Measurements from ENCODE around the gene GIGYF1. TPM values are rescaled to one million over a fixed set of nuclear protein-coding genes. Genes with fewer than 3 reads are reported as not detected.

GIGYF1 gene
- total and polyA plus RNA-seq, 2 of the 4 experiments (the other 2 are of a cell fraction): 3.0 to 10.7 TPM

DNA sequence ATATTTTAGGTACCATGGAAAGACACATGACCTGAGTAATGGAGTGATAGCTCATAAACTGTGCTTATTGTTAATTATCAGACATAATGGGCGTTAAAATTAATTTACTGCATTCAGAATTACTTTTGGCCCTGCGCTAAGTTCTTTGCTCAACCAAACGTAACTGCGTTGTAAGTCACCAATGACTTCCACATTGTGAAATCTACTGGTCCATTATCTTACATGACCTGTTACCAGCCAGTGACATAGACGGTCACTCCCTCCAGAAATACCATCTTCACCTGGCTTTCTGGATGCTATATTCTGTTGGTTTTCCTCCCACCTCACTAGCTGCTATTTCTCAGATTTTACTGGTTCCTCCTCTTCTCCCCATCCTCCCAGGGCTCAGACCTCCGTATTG lies 5.0 kb upstream of the GIGYF1 start:
- Histone ChIP-seq H3K4me1 (ENCODE audit: control insufficient read depth, insufficient read depth, low read length) (0 out of 2 replicates have a peak, but pooled peaks cover 1% of the 10 kb centered on the region), H4K8ac (ENCODE audit: low read depth in 2 of 2, low read length in 2 of 2) (no peak overlapping the region), H3K23ac (ENCODE audit: low read depth, low read length) (no peak overlapping the region; the same call in 1 of the 2 replicates), H3K27me3 (ENCODE audit: control insufficient read depth, insufficient read depth, low read length) (peaks cover 5% of the 10 kb centered on the region; the same call in 1 of the 2 replicates), H4K5ac (ENCODE audit: low read depth, low read length) (no peak overlapping the region), H2BK20ac (ENCODE audit: low read depth, low read length) (no peak overlapping the region), H3K27ac (ENCODE audit: insufficient read depth, low read length) (no peak overlapping the region), H2AK9ac (replicated peaks; ENCODE audit: low read depth, low read length, poor library complexity) (no peak overlapping the region), H3K14ac (replicated peaks; ENCODE audit: low read depth, low read length) (no peak overlapping the region), H3K9me1 (ENCODE audit: insufficient read depth, low read length) (no peaks in the 10 kb centered on the region), H3K9me3 (ENCODE audit: control insufficient read depth, insufficient read depth, low read length) (no peaks in the 10 kb centered on the region), H2AK5ac (ENCODE audit: low read depth, low read length) (no peak overlapping the region), H4K20me1 (ENCODE audit: insufficient read depth, low read length) (no peaks in the 10 kb centered on the region), H3K18ac (ENCODE audit: low read depth, low read length) (no peak overlapping the region), H4K91ac (ENCODE audit: insufficient read depth, low read depth, low read length) (no peak overlapping the region), H3K9ac (ENCODE audit: low read depth, low read length) (no peak overlapping the region), H3K4ac (ENCODE audit: low read depth, low read length) (no peak overlapping the region), H3K36me3 (ENCODE audit: control insufficient read depth, insufficient read depth, low read length) (no peaks in the 10 kb centered on the region), H2BK15ac (ENCODE audit: low read depth, low read length) (no peak overlapping the region), H2AFZ (replicated peaks; ENCODE audit: low read length, poor library complexity) (no peak overlapping the region), H3K4me3 (ENCODE audit: insufficient read depth, low read depth, low read length) (no peak overlapping the region), H2BK120ac (ENCODE audit: low read depth, low read length) (no peak overlapping the region), H3K79me1 (ENCODE audit: low read depth in 1 of 2, low read length in 2 of 2) (no peaks in the 10 kb centered on the region), H3K4me2 (ENCODE audit: low read depth, low read length) (no peak overlapping the region), H2BK5ac (ENCODE audit: low read depth, low read length, poor library complexity, severe bottlenecking) (no peak overlapping the region), H3K56ac (ENCODE audit: extremely low read depth, insufficient read depth, low read length) (no peak overlapping the region)
- ATAC-seq (ENCODE audit: low read depth): no peak
- no peak for DNase-seq
- TF ChIP-seq RCOR1 (IDR thresholded peaks at IDR 0.05; ENCODE audit: insufficient replicate concordance, low read length): no peak
- no peak for TF ChIP-seq FOS (IDR thresholded peaks at IDR 0.05; ENCODE audit: low read depth, low read length)
- TF ChIP-seq, protein P1, sequence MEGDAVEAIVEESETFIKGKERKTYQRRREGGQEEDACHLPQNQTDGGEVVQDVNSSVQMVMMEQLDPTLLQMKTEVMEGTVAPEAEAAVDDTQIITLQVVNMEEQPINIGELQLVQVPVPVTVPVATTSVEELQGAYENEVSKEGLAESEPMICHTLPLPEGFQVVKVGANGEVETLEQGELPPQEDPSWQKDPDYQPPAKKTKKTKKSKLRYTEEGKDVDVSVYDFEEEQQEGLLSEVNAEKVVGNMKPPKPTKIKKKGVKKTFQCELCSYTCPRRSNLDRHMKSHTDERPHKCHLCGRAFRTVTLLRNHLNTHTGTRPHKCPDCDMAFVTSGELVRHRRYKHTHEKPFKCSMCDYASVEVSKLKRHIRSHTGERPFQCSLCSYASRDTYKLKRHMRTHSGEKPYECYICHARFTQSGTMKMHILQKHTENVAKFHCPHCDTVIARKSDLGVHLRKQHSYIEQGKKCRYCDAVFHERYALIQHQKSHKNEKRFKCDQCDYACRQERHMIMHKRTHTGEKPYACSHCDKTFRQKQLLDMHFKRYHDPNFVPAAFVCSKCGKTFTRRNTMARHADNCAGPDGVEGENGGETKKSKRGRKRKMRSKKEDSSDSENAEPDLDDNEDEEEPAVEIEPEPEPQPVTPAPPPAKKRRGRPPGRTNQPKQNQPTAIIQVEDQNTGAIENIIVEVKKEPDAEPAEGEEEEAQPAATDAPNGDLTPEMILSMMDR (conservative IDR thresholded peaks at IDR 0.05; ENCODE audit: low read depth, low read length): no peak
- TF ChIP-seq, protein P2, sequence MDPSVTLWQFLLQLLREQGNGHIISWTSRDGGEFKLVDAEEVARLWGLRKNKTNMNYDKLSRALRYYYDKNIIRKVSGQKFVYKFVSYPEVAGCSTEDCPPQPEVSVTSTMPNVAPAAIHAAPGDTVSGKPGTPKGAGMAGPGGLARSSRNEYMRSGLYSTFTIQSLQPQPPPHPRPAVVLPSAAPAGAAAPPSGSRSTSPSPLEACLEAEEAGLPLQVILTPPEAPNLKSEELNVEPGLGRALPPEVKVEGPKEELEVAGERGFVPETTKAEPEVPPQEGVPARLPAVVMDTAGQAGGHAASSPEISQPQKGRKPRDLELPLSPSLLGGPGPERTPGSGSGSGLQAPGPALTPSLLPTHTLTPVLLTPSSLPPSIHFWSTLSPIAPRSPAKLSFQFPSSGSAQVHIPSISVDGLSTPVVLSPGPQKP (IDR thresholded peaks at IDR 0.05; ENCODE audit: borderline replicate concordance, low read depth, low read length): no peak
- TF ChIP-seq RFX5 (IDR thresholded peaks at IDR 0.05; ENCODE audit: low read depth, low read length): no peak
- no peak for TF ChIP-seq MAFK (IDR thresholded peaks at IDR 0.05; ENCODE audit: low read depth, low read length)
- no peak for TF ChIP-seq CHD1 (IDR thresholded peaks at IDR 0.05; ENCODE audit: low read depth, low read length)
- TF ChIP-seq, protein P3, sequence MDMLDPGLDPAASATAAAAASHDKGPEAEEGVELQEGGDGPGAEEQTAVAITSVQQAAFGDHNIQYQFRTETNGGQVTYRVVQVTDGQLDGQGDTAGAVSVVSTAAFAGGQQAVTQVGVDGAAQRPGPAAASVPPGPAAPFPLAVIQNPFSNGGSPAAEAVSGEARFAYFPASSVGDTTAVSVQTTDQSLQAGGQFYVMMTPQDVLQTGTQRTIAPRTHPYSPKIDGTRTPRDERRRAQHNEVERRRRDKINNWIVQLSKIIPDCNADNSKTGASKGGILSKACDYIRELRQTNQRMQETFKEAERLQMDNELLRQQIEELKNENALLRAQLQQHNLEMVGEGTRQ (IDR thresholded peaks at IDR 0.05; ENCODE audit: low read depth, low read length): no peak
- POLR2A ChIA-PET (ENCODE audit: unreplicated experiment): no interaction called here
- BruUV-seq (replicated peaks): no TSS peak
- dilution Hi-C loops (cut with HindIII; ENCODE audit: low sequenced_read_pairs, unreplicated experiment): no loop called here
- intact Hi-C loops (cut with micrococcal nuclease): no loop called here
- CTCF ChIA-PET: no interaction called here
- in situ Hi-C loops (cut with MboI; ENCODE audit: low sequenced_read_pairs): loop anchor here (10.0 kb wide), 1 partner anchor 234 kb away; the partner anchor contains the start of gene SPACDR
- WGBS, 2 experiments (ENCODE audit: extremely low coverage in 2 of 2, insufficient read length in 1 of 2): 70% methylated on average over 4 of the region's 6 CpGs; no CpG with 5 or more reads in 1 of the 2 experiments

Measured in IMR-90 (cell line).